GM10248 (cell line): ENCODE measurements around the gene VOPP1.

Source experiments
- CTCF ChIA-PET: fragments of 300-600 bp; sonication (Branson Sonifier 250); formaldehyde crosslinking; extraction: SDS; loops from one replicate; lab custom pipeline; 2021; ENCODE audit warnings: antibody characterized with exemption; lab: Yijun Ruan, JAX
- POLR2A ChIA-PET: fragments of 350-650 bp; sonication (Branson Sonifier 250); formaldehyde crosslinking; extraction: SDS; loops from one replicate; lab custom pipeline; 2020; ENCODE audit warnings: antibody characterized with exemption; lab: Yijun Ruan, JAX
- DNase-seq: peaks from one replicate; pipeline ENCODE4 v3.0.0; 2012; ENCODE audit errors: extremely low spot score
- CTCF ChIP-seq: IDR thresholded peaks from 2 replicates; pipeline ENCODE4 v1.5.1; 2012; ENCODE audit warnings: mild to moderate bottlenecking, low read depth; ENCODE audit errors: extremely low read depth, missing control alignments, control extremely low read depth

The VOPP1 gene

GRCh38 chr7:55469271-55469681 is 103.0 kb downstream of the VOPP1 start:
- no peak for TF ChIP-seq CTCF
- DNase-seq = no peak
- POLR2A ChIA-PET = no interaction called here
- CTCF ChIA-PET = interaction anchor here (0.7 to 1.3 kb wide), 4 partner anchors 9 to 33 kb away, joined by 3 to 5 read pairs (median 4); no protein-coding TSS in a partner anchor

- CTCF ChIA-PET = interaction anchor here (0.7 to 0.9 kb wide), 3 partner anchors 8 to 32 kb away, joined by 3 to 5 read pairs (median 4); no protein-coding TSS in a partner anchor
- POLR2A ChIA-PET = no interaction called here
- no peak for DNase-seq
- no peak for TF ChIP-seq CTCF
These were observed 103.8 kb downstream of the VOPP1 start for GRCh38 chr7:55468495-55468894.

GRCh38 chr7:55467047-55467593 is 105.2 kb downstream of the VOPP1 start:
- POLR2A ChIA-PET = no interaction called here
- CTCF ChIA-PET = interaction anchor here (1.3 kb wide), 1 partner anchor 187 kb away, joined by 3 read pairs; no protein-coding TSS in a partner anchor

GRCh38 chr7:55465691-55466090 is 106.6 kb downstream of the VOPP1 start:
- ChIA-PET POLR2A (no interaction called here), CTCF (interaction anchor here (1.1 kb wide), 1 partner anchor 13 kb away, joined by 3 read pairs; no protein-coding TSS in a partner anchor)
- no peak for TF ChIP-seq CTCF
- DNase-seq = no peak

More at GRCh38 chr7:55467047-55467593, 105.2 kb downstream of the VOPP1 start:
- DNase-seq = no peak
- no peak for TF ChIP-seq CTCF

GRCh38 chr7:55464422-55464821 is 107.9 kb downstream of the VOPP1 start:
- DNase-seq = no peak
- ChIA-PET CTCF (no interaction called here), POLR2A (no interaction called here)
- no peak for TF ChIP-seq CTCF

- ChIA-PET CTCF (no interaction called here), POLR2A (no interaction called here)
These were observed 108.5 kb downstream of the VOPP1 start for GRCh38 chr7:55463686-55464262.

More at GRCh38 chr7:55463686-55464262, 108.5 kb downstream of the VOPP1 start:
- no peak for TF ChIP-seq CTCF
- DNase-seq = no peak
